Neural cell (in vitro differentiated cells): ENCODE results near the gene TSR3.

Source experiments
- CTCF ChIP-seq: fragments of 450-650 bp; IDR thresholded peaks from 2 replicates; pipeline ENCODE4 v1.5.1; 2014; ENCODE audit warnings: antibody characterized with exemption, mild to moderate bottlenecking, moderate library complexity; ENCODE audit not compliant: poor library complexity, severe bottlenecking
- EP300 ChIP-seq: fragments of 450-650 bp; conservative IDR thresholded peaks from 2 replicates; pipeline ENCODE4 v1.6.1; 2014; ENCODE audit warnings: antibody characterized with exemption, mild to moderate bottlenecking, moderate library complexity; ENCODE audit not compliant: poor library complexity, severe bottlenecking
- POLR2AphosphoS5 ChIP-seq: IDR thresholded peaks from 2 replicates; pipeline ENCODE4 v1.6.1; 2012
- SMC3 ChIP-seq: fragments of 450-650 bp; conservative IDR thresholded peaks from 2 replicates; pipeline ENCODE4 v1.6.1; 2014; ENCODE audit warnings: antibody characterized with exemption, mild to moderate bottlenecking, moderate library complexity; ENCODE audit not compliant: poor library complexity

GRCh38 chr16:1310832-1311200, 40.9 kb downstream of the TSR3 start:
- TF ChIP-seq CTCF (no peak), SMC3 (no peak), EP300 (no peak), POLR2AphosphoS5 (no peak)
